Stomach (tissue), 4 donors: ENCODE data around the gene POMT1.

Experiments
- EP300 ChIP-seq: sonication (generic); formaldehyde crosslinking; IDR thresholded peaks from one replicate; pipeline ENCODE4 v1.6.1; 2017; ENCODE audit warnings: antibody characterized with exemption
- POLR2A ChIP-seq, 4 donors: fragments of 450-650 bp; IDR thresholded peaks; one replicate each; pipeline ENCODE4 v1.6.1; 2016; ENCODE audit warnings: antibody characterized with exemption in 4 of 4, control low read depth in 2 of 4, mild to moderate bottlenecking in 1 of 4, moderate library complexity in 1 of 4
- TF ChIP-seq, protein P1 (sequence below), 7 experiments: fragments of 450-650 bp in 4 of 7; fragments of 200-600 bp in 3 of 7; sonication (generic) in 3 of 7; IDR thresholded peaks; one replicate each; pipeline ENCODE4 v1.5.1; 2016 to 2019; ENCODE audit warnings: antibody characterized with exemption in 7 of 7, control low read depth in 2 of 7, mild to moderate bottlenecking in 1 of 7

DNA sequence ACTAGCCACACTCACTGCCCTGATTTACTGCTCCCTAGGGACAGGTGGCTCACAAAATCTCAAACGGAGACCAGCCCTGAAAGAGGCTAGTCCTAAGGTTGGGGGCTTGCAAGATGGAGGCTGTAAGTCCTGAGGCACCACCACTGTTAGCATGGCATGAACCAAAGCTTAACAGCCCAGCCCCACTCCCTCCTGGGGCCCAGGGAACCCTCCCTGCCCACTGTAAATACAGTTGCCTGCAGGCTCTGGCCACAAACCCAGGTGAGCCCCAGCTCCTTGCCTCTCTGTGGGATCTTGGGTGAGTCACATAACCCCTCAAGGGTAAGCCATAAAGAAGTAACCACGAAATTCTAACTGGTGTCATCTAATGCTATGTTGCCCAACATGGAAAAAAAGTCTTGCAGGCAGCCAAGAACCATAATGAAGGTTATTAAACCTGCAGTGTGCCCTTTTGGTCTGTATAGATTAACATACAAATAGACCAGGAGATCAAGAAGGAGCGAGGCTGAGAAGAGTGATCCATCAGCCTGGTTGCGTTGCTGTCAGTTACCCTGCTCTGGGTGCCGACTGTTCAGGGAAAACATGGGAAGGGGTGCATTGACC is 1.7 kb upstream of the POMT1 start:
- TF ChIP-seq, protein P1, sequence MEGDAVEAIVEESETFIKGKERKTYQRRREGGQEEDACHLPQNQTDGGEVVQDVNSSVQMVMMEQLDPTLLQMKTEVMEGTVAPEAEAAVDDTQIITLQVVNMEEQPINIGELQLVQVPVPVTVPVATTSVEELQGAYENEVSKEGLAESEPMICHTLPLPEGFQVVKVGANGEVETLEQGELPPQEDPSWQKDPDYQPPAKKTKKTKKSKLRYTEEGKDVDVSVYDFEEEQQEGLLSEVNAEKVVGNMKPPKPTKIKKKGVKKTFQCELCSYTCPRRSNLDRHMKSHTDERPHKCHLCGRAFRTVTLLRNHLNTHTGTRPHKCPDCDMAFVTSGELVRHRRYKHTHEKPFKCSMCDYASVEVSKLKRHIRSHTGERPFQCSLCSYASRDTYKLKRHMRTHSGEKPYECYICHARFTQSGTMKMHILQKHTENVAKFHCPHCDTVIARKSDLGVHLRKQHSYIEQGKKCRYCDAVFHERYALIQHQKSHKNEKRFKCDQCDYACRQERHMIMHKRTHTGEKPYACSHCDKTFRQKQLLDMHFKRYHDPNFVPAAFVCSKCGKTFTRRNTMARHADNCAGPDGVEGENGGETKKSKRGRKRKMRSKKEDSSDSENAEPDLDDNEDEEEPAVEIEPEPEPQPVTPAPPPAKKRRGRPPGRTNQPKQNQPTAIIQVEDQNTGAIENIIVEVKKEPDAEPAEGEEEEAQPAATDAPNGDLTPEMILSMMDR (IDR thresholded peaks at IDR 0.05) = no peak
- TF ChIP-seq EP300 (no peak), POLR2A (IDR thresholded peaks at IDR 0.05) (no peak)
